HG03280 (cell line): ENCODE results near the gene TFF3.

ENCODE experiments used
- ATAC-seq: cut with Tn5 transposase; IDR thresholded peaks from one replicate; pipeline ENCODE4 v1.9.1; 2021; ENCODE audit warnings: mild to moderate bottlenecking, moderate library complexity; ENCODE audit not compliant: unreplicated experiment

The TFF3 gene

GRCh38 chr21:42291751-42292562 lies 23.3 kb downstream of the TFF3 start:
- ATAC-seq, result no peak

- no peak for ATAC-seq
These were observed 24.0 kb downstream of the TFF3 start for GRCh38 chr21:42291003-42291750.

- no peak for ATAC-seq
These were observed 24.7 kb downstream of the TFF3 start for GRCh38 chr21:42290505-42290904.

GRCh38 chr21:42289926-42290325 lies 25.3 kb downstream of the TFF3 start:
- ATAC-seq, result no peak

- no peak for ATAC-seq
These were observed 26.2 kb downstream of the TFF3 start for GRCh38 chr21:42288962-42289361.

- ATAC-seq, result no peak
These were observed 27.8 kb downstream of the TFF3 start for GRCh38 chr21:42287193-42288083.

- no peak for ATAC-seq
These were observed 28.8 kb downstream of the TFF3 start for GRCh38 chr21:42286416-42286815.

- ATAC-seq, result no peak
These were observed 29.5 kb downstream of the TFF3 start for GRCh38 chr21:42285569-42286245.

GRCh38 chr21:42282715-42283114 lies 32.5 kb downstream of the TFF3 start:
- ATAC-seq, result no peak

GRCh38 chr21:42282021-42282420 lies 33.2 kb downstream of the TFF3 start:
- ATAC-seq, result no peak

- no peak for ATAC-seq
These were observed 34.0 kb downstream of the TFF3 start for GRCh38 chr21:42281181-42281680.

GRCh38 chr21:42280356-42281180 lies 34.6 kb downstream of the TFF3 start:
- ATAC-seq, result no peak

GRCh38 chr21:42279888-42280287 lies 35.3 kb downstream of the TFF3 start:
- no peak for ATAC-seq

GRCh38 chr21:42279341-42279871 lies 35.8 kb downstream of the TFF3 start:
- no peak for ATAC-seq

GRCh38 chr21:42278451-42279149 lies 36.6 kb downstream of the TFF3 start:
- no peak for ATAC-seq

- no peak for ATAC-seq
These were observed 37.6 kb downstream of the TFF3 start for GRCh38 chr21:42277593-42277992.

GRCh38 chr21:42276526-42277154 lies 38.6 kb downstream of the TFF3 start:
- ATAC-seq, result no peak

GRCh38 chr21:42276076-42276475 lies 39.1 kb downstream of the TFF3 start:
- no peak for ATAC-seq
